Ureter (tissue), 1 donor: ENCODE data around the gene KATNAL1. TPM values are rescaled to one million over a fixed set of nuclear protein-coding genes. Genes with fewer than 3 reads are reported as not detected.

Experiments used
- DNase-seq: peaks from one replicate; pipeline ENCODE4 v3.0.0-alpha.2; 2020; ENCODE audit warnings: low spot score
- total RNA-seq: library from RNA; stranded (reverse); gene quantifications from one replicate; pipeline ENCODE4 v1.2.4, GENCODE V29; 2023
- donor health status: DM: yes; HTN: yes; CAD: no.

The KATNAL1 gene
- total RNA-seq: 18.8 TPM

DNA sequence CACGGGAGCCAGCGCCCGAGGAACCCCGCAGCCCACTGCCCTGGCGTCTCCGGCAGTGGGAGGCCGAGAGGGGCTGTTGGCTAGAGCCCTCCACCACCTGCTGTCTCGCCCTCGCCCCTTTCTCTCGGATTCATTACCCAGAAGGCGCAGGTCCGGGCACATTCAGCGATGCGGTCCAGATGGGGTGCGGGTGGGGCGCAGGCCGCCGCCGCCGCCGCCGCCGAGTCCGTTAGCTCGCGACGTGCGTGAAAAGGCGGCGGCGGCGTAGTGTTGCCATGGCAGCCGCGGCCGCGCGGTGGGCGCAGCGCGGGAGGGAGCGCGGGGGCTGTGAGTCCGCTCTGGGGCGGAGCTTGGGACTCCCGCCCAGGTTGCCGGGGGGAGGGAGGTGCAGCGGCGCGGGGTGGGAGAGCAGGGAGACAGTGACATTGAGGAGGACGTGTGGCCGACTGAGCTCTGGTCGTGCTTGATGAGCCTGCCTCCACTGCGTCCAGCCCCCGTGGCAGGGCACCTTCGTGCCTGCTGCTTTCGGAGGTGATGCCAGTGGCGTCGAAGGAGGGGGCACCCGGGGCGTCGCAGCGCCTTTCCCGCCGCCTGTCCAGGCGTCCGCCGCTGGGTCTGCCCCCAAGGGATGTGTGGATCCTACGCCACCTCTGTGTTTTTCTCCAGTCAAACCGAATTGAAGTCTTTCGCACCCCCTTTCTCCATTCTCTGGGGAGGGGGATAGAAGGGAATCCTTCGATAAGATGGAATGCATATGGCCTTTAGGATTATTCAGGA is at the start of gene KATNAL1:
Gene KATNAL1 (minus strand): TSS at position 358 of the 777 bp plus-strand sequence. CDS start 23,774 bp downstream, outside the sequence.
- peak; percentile 74 for DNase-seq

DNA sequence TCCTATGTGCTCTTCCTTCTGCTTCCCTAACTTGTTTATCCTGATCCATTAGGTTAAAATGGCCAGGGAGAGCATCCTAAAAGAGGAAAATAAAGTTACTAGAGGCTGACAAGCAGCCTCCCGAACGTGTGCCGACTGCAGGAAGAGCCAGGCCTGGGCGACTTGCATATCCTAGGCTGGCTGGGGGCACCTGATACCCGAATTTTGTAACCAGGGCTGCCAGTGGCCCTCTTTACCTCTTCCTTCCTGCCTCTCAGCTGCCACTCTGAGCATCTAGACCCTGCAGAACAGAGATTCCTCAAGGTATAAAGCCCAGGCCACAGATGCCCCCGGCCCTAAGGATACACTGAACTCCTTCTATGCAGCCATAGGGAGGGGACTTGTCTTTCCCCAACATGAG is 48.5 kb upstream of the KATNAL1 start:
- DNase-seq: no peak

DNA sequence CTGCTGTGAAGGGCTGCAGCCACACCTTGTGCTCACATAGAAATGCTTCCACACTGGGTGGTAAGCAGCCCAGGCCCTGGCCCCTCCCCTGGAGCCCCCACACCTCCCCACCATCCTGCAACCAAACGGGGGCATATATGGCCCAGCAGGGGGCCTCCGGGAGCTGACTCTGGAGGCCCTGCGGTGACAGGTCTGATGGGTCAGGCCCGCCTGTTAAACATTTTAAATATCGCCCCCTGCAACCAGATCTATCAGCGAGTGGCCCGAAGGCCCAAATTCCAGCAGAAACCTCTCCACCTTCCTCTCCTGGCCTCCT is 48.0 kb upstream of the KATNAL1 start:
- DNase-seq: no peak

DNA sequence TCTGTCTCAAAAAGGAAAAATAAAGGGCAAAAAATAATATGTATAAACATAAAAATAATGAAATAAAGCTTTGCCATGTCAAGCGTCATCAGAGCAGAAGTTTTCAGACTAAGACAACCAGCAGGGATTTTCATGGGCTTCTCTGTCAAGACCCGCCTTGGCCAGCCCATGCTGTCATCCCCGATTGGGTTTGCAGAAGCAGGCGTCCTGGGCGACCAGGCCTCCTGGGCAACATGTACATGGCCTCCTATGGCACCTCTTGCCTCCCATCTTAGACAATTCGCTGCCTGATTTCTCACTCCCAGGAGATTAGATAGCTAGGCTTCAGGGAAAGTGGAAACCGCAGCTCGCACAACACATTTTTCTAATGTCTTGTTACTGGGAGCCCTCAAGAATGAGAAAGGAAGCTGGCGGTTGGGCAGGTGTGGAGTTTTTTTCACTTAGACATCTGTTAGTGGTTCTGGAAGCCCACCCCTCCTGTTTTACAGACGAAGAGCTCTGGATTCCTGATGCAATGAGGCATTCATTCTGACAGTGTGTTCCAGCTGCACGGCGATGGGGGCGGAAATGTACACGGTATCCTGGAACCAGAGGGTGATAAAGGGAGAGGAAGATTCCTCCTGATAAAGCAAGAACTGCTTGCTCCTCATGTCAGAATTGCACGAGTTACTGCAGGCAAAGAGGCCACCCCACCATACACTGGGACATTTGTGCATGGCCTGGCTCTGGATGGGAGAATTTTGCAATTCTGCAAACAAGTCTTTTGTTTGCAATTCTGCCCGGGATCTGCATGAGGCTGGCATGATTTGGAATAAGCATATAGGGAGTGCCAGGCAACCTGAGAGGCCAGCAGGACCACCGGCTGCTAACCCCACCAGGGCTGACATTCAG is 47.4 kb upstream of the KATNAL1 start:
- DNase-seq: no peak

DNA sequence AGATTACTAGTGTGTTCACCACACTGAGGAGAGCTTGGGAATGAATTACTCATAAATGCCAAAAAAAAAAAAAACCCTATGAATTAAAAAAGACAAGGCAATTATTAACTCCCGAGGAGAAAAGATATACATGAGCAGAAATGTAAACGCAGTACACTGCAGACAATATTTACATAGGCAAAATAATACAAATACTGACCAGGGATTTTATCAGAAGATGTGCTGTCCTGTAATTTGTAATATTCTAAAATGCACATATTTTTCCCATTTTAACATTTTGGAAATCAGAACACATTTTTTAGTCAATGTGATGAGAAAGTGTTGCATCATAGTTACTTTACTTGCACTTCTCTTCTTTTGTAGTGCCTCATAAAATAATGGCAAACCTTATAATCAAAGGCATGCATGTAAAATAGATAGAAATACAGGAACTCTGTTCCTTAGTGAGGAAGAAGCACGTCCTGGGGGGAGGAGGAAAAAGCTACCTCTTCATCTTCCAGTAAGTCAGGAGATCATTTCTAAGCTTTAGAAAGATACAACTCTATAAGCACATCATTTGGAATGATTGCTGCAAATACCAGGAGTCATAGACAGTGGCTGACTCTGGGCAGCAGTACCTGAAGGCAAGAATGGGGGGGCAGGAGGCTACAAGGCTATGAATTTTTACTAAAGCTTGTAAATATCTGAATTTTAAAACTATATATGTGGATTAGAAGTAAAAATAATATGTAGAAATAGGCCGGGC is 46.3 kb upstream of the KATNAL1 start:
- no peak for DNase-seq

DNA sequence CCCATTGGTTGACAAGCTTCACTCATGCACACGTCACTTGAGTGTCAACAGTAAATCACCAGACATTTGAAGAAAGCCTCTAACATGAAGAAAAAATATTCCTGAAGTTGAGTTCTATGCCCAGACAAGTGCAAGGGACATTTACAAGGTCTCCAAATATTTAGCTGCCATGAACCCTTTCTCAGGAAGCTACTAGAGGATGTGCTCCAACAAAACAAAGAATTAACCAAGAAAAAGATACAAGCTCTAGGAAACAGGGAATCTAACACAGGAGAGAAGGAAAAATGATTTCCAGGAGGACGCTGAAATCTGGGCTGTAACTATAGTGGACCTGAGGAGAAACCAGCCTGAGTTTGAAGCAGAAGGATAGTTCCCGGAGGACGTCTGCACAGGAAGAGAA is 45.7 kb upstream of the KATNAL1 start:
- DNase-seq: no peak

DNA sequence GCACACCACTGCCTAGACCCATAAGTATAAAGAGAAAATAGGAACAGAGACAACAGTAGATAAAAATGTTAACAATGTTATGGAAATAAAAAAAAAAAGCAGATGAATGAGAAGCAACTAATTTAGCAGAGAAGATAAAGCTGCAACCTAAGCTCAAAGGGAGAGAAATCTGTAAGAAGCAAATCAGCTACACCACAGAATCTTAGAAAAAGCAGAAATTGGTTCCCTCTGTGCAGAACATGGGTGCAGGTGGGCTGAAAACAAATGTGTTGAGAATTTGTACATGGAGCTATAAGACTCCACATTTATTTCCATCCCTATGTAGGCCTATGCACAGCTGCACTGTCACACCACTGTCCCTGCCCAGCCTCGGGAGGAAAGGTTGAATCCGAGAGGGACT is 44.8 kb upstream of the KATNAL1 start:
- DNase-seq: no peak

DNA sequence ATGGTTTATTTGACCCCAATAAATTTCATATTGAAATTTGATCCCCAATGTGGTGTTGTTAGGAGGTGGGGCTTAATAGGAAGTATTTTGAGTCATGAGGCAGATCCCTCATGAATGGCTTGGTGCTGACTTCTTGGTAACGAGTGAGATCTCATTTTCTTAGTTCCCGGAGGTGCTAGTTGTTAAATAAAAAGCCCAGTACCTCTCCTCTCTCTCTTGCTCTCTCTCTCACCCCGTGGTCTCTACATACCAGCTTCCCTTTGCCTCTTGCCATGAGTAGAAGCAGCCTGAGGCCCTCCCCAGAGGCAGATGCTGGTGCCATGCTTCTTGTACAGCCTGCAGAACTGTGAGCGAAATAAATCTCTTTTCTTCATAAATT is 39.4 kb upstream of the KATNAL1 start:
- DNase-seq: no peak

DNA sequence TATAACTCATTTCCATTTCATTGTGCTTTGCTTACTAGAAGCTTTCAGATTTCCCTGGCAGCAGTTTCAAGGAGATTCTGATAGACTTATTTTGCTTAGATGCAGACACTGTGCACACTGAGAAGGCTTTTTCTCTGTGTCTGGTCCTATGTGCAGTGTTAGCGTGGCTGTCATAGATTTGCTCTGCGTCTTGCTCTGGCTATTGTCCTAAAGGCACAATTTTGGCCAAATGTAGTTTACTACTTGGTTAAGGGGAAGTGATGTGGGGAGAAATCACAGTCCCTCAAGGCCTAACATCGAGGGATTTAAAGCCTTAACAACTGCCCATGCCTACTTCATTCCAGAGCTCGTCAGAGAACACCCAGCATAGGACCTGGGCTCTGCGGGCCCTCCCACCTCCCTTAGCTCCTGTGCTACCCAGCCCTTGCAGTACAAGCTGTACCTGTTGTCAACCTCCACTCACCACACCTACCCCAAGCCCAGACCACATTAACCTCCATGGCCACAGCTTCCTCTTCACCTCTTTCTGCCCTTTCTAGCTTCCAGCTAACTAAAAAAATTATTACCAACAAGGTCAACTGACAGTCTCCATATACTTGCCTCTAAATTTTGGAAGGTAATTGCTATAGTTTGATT is 38.9 kb upstream of the KATNAL1 start:
- DNase-seq: peak; percentile 63

DNA sequence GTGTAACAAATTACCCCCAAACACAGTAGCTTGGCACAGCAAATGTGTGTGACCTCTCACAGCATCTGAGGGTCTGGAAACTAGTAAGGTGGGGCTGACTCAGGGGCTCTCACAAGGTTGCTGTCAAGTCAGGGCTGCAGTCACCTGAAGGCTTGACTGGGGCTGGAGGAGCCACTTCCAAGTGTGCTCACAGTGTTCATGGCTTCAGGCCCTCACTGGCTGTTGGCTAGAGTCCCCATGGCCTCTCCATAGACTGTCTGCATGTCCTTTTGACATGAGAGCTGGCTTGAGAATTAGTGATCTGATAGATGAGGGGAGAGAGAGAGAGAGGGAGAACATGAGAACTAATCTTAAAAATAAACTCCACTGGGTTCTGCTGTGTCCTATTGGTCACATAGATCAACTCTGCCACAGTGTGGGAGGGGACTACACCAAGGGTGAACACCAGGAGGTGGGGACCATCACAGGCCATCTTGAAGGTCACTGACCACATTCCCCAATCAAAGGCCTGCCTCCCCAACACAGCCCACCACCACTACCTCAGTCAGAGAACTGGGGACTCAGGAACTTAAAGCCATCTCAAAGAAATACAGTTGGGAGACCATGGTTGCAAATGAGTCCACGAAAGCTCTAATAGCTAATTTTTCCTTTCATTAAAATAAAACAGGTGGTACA is 38.2 kb upstream of the KATNAL1 start:
- DNase-seq: no peak

DNA sequence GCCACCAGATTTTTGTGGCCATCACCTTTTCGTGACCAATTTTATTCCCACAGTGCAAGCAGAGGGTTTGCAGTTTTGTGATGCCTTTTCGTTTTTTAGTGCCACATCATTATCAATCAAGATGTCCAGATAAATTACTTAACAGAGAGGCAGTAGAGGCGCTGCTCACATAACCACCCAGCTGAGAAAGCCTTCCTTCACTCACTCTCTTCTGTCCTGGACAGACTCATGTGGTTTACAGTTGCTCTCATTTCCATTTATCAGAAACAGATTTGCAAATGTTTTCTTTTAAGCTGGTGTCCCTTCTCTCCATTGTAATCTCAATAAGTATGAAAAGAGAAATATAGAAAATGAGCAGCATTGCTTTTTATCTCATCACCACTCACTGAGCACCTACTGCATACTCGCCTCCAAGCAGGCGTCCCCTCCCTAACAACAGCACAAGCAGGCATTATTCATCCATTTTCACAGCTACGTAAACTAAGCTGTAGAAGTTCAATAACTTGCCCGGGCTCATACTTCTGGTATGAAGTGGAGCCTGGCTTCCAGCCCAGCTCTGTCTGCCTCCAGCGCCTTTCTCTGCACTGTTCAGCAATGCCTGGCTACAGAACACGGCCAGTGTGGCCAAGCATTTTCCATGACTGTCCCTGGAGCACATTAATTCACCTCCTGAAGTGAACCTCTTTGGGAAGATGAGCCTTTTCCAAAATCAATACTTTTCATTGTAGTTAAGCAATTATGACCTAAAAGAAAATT is 34.6 kb upstream of the KATNAL1 start:
- peak; percentile 86 for DNase-seq

DNA sequence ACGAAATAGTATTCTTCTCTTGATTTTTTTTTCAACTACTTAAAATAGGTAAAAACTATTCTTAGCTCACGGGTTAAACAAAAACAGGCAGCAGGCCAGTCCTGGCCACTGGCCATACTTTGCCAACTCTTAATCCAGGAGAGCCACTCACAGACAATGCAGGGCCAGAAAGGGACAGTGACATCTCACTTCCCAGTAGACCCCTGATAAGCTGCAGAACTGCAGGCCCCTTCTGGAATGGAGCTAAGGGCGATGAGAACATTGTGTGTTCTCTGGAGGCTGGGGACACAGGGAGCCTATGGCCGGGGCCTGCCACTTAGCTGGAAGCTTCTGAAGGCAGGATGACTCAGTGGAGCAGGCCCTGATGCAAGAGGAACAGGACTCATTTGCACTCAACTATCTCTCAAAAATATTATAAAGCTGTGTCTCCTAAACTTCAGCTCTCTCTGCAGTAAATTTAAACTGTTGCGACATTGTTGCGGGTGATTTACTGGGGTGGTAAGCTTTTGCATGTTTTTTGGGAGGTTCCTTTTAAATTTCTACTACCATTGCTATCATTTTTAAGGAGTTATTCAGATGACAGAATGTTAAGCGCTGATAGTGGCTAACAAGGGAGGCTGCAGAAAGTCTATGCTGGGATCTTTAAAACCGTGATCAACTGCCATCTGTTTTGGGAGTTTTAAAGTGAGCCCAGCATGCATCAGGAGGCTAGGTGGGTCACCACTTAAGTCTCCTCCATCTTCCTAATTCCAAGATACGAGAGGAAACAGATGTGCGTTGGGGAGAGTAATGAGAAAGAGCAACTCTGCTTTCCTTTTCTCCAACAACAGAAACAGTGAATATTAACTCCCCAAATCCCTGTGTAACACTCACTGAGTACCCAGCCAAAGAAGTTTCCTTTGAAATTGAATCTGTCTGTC is 33.2 kb upstream of the KATNAL1 start:
- DNase-seq: peak; percentile 50

DNA sequence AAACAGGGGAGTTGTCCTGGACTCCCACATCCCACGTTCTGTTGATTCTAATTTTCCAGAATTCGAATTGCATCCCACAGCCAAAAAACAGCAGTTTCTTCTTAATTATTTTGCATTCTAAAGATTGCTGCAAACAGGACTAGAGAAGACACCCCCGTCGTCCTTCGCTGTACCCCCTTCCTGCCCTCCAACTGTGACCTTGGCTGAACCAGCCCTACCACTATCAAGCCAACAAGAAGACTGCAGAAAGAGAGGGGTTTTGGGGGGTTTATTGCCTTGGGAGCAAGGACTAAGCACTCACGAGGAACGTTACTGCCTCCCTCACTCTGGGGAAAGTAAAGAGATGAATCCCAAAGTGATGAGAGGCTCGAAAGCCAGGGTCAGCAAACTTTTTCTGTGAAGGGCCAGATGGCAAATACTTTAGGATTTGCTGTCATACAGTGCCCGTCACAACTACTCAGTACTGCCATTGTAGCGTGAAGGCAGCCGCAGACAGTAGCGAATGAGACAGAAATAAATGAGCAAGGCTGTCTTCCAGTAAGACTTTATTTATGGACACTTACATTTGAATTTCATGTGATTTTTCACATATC is 32.5 kb upstream of the KATNAL1 start:
- DNase-seq: no peak

DNA sequence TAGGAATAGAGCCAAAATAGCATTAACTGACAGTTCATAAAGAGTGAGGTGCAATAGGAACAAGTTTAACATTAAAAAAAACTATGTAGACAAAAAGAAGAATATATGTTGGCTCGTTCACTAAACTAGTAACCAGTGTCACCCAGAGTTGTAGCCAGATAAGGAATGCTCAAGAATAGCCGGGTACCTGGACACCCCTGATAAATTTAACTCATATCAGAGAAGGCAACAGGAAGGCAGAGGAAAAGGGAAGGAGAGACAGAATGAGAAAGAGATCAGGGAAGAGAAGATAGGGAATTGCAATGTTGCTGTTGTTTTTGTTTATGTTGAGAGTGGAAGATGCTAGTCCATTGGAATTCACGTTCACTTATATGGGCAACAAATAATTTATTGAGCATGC is 31.6 kb upstream of the KATNAL1 start:
- no peak for DNase-seq

DNA sequence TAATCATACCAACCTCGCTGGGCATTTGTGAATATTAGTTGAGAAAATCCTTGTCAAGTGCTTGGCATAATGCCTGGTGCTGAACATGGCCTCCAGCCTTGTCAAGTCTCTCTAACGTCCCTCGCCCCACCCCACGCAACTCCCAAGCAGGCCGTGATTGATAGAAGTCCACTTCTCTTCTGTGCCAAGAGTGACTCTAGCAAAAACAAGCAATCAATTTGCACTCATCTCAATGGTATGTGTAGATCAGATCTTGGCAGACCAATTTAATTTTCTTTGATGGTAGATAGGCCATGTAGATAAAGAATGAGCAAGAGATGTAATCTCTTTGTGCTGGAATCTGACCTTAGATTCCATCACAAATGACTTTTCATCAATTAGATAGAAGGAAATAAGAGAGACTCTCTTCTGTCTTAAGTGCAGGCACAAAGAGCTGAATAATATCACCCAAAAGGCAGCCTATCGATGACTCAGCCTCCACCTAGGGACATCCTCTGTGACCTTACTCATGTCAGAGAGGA is 31.0 kb upstream of the KATNAL1 start:
- no peak for DNase-seq

DNA sequence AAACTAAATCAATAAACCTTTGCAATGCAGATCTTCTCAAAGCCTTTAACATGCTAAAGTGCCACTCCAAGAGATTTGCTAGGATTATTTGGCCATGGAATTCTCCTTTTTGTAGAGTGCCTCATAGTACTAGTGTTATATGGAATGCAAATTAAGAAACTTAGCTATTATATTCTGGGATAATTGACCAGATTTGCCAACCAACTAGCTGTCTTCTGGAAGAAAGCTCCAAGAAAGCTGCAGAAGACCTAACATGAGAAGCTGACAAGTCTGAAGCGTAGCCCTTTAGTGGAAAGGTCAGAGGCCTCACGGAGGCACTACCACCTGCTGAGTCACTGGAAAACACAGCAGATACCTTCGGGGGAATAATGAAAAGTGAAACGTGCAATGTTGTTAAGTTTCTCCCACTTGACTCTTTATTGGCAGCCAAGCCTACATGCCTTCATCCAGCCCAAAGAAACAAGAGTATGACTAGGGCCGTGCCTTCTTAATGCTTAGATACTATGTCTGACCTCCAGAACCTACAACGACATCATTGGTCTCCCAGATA is 29.8 kb upstream of the KATNAL1 start:
- no peak for DNase-seq

DNA sequence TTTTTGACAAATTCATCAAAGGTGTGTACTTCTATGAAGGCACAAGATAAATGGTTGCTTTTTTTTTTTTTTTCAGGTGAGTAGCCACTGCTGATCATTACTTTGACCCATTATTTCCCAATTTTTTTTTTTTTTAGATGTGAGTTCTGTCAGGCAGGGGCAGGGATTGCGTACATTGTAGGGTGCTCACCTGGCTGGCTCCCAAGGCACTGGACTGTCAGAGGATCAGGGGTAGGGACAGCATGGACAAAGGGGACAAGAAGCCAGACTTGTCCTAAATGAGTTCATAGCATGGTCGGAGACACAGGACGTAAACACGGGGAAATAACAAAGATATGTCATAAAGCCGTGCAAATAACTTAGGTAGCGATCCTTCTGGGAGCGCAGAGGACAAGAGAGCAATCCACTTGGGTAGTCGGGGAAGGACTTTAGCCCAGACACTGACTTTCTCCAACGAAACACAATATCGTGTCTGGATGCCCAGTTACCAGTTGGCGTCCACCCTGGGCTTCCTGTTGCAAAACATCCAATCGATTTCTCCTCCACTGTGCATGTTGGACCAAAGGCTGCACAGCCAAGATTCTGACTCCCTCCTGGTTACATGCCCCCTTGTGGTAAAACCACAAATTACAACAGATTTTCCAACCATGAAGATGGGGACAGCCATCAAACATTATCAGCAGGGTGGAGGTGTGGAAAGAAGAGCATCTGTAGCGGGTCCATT is 27.5 kb upstream of the KATNAL1 start:
- DNase-seq: no peak

DNA sequence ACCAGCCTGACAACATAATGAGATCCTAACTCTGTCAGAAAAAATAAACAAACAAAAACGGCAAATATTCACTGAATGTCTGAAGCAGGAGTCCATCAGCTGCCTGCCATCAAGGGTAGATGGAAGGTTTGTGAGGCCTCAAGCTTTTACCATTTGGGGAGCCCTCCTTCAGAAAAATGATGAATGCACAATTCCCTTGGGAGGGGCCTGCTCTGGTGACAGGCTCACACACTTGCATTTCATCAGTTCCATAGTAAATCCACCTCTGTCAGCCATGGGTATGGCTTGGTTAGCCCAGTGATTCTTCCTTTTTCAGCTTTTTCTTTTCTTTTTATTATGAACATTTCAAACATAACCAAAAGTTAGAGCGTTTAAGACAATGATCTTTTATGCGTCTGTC is 26.3 kb upstream of the KATNAL1 start:
- no peak for DNase-seq
